ENCODE data around the gene FAM98B. TPM values are rescaled to one million over a fixed set of nuclear protein-coding genes. Genes with fewer than 3 reads are reported as not detected.

Gene FAM98B
- polyA plus RNA-seq, 1 donor (not counting 4 experiments of a cell fraction or from before 2014, with no cell fraction given): 22.2 TPM

GRCh38 chr15:38477637-38478036, 23.7 kb downstream of the FAM98B start:
- Histone ChIP-seq H3K4me1 (ENCODE audit: control insufficient read depth, extremely low read depth, insufficient read depth, low read length) (no peaks in the 10 kb centered on the region), H3K9me1 (ENCODE audit: control insufficient read depth, extremely low read depth, insufficient read depth, low read length) (no peaks in the 10 kb centered on the region), H3K9me3 (ENCODE audit: control insufficient read depth, low read depth, low read length) (no peaks in the 10 kb centered on the region), H3K27me3 (ENCODE audit: control insufficient read depth, extremely low read depth, insufficient read depth, low read length) (no peaks in the 10 kb centered on the region), H3K27ac (ENCODE audit: control insufficient read depth, insufficient read depth, low read length) (no peak overlapping the region), H3K4me2 (ENCODE audit: control insufficient read depth, extremely low read depth, insufficient read depth, low read depth, low read length) (no peak overlapping the region), H3K4me3 (ENCODE audit: control insufficient read depth in 2 of 3, extremely low read depth in 1 of 3, insufficient read depth in 2 of 3, low read depth in 1 of 3, low read length in 3 of 3) (no peak overlapping the region), H3K36me3 (ENCODE audit: control insufficient read depth in 2 of 2, extremely low read depth in 1 of 2, insufficient read depth in 2 of 2, low read length in 2 of 2) (peaks cover 6 to 14% of the 10 kb centered on the region in 2 experiments), H2AFZ (ENCODE audit: control insufficient read depth, low read length) (no peak overlapping the region), H4K20me1 (ENCODE audit: control insufficient read depth, extremely low read depth, insufficient read depth, low read length) (no peaks in the 10 kb centered on the region), H3K9ac (ENCODE audit: control insufficient read depth, extremely low read depth, insufficient read depth, low read length) (no peak overlapping the region), H3K79me2 (ENCODE audit: control insufficient read depth, insufficient read depth, low read length) (no peaks in the 10 kb centered on the region)
- dilution Hi-C loops (cut with MboI; ENCODE audit: extremely low pct_ligation_motif_present, low sequenced_read_pairs): no loop called here
- DNase-seq (ENCODE audit: low read depth, low spot score) (no peak), FAIRE-seq (no peak)
- TF ChIP-seq EZH2 (IDR thresholded peaks at IDR 0.05; ENCODE audit: low read length) (no peak), CTCF (optimal IDR thresholded peaks at IDR 0.05 in 1 of 3, IDR thresholded peaks at IDR 0.05 in 1 of 3, conservative IDR thresholded peaks at IDR 0.05 in 1 of 3; ENCODE audit: extremely low read depth in 1 of 3, insufficient read depth in 2 of 3, low read length in 3 of 3) (no peak)

- H4K20me1 ChIP-seq (ENCODE audit: control insufficient read depth, extremely low read depth, insufficient read depth, low read length): no peaks in the 10 kb centered on the region
- H2AFZ ChIP-seq (ENCODE audit: control insufficient read depth, low read length): no peak overlapping the region
- H3K27ac ChIP-seq (ENCODE audit: control insufficient read depth, insufficient read depth, low read length): no peak overlapping the region
- H3K4me2 ChIP-seq (ENCODE audit: control insufficient read depth, extremely low read depth, insufficient read depth, low read depth, low read length): no peak overlapping the region
- no peaks in the 10 kb centered on the region for H3K79me2 ChIP-seq (ENCODE audit: control insufficient read depth, insufficient read depth, low read length)
- H3K36me3 ChIP-seq (ENCODE audit: control insufficient read depth in 2 of 2, extremely low read depth in 1 of 2, insufficient read depth in 2 of 2, low read length in 2 of 2): peaks cover 6 to 14% of the 10 kb centered on the region in 2 experiments
- no peaks in the 10 kb centered on the region for H3K9me3 ChIP-seq (ENCODE audit: control insufficient read depth, low read depth, low read length)
- H3K9ac ChIP-seq (ENCODE audit: control insufficient read depth, extremely low read depth, insufficient read depth, low read length): no peak overlapping the region
- dilution Hi-C loops (cut with MboI; ENCODE audit: extremely low pct_ligation_motif_present, low sequenced_read_pairs): no loop called here
- FAIRE-seq (no peak), DNase-seq (ENCODE audit: low read depth, low spot score) (no peak)
- no peak overlapping the region for H3K4me3 ChIP-seq (ENCODE audit: control insufficient read depth in 2 of 3, extremely low read depth in 1 of 3, insufficient read depth in 2 of 3, low read depth in 1 of 3, low read length in 3 of 3)
- TF ChIP-seq CTCF (optimal IDR thresholded peaks at IDR 0.05 in 1 of 3, IDR thresholded peaks at IDR 0.05 in 1 of 3, conservative IDR thresholded peaks at IDR 0.05 in 1 of 3; ENCODE audit: extremely low read depth in 1 of 3, insufficient read depth in 2 of 3, low read length in 3 of 3) (no peak), EZH2 (IDR thresholded peaks at IDR 0.05; ENCODE audit: low read length) (no peak)
- no peaks in the 10 kb centered on the region for H3K9me1 ChIP-seq (ENCODE audit: control insufficient read depth, extremely low read depth, insufficient read depth, low read length)
- H3K4me1 ChIP-seq (ENCODE audit: control insufficient read depth, extremely low read depth, insufficient read depth, low read length): no peaks in the 10 kb centered on the region
- H3K27me3 ChIP-seq (ENCODE audit: control insufficient read depth, extremely low read depth, insufficient read depth, low read length): no peaks in the 10 kb centered on the region
These were observed 25.3 kb downstream of the FAM98B start for GRCh38 chr15:38479266-38479665.
